HepG2 (cell line): Measurements from ENCODE around the gene ZBTB34. TPM values are rescaled to one million over a fixed set of nuclear protein-coding genes. Genes with fewer than 3 reads are reported as not detected.

Source experiments
- ATAC-seq: fragments of 200-7000 bp; cut with Tn5 transposase; 3 replicates; pipeline ENCODE4 v1.9.1; 2020; ENCODE audit warnings: mild to moderate bottlenecking, moderate library complexity
- BruUV-seq: library from RNA; stranded (reverse); fragments of 400-500 nt; replicated peaks from 2 replicates; lab custom pipeline; 2021; lab: Mats Ljungman, UMichigan
- CTCF ChIA-PET: fragments of 300-600 bp; formaldehyde crosslinking; extraction: SDS; loops from one replicate; lab custom pipeline; 2021; ENCODE audit warnings: low total read pairs, inconsistent platforms, low intra/inter-chr PET ratio; lab: Yijun Ruan, JAX
- POLR2A ChIA-PET: fragments of 350-600 bp; sonication (Branson Sonifier 250); formaldehyde crosslinking; loops from one replicate; lab custom pipeline; 2020; ENCODE audit warnings: antibody characterized with exemption, inconsistent platforms; lab: Yijun Ruan, JAX
- DNase-seq: peaks from one replicate; pipeline ENCODE4 v3.0.0-alpha.2; 2015; ENCODE audit warnings: low spot score
- FAIRE-seq: peaks from 3 replicates; lab custom pipeline; 2011; peaks lifted over from hg19 to GRCh38; lab: Jason Lieb, UNC
- H2AFZ ChIP-seq: one replicate; pipeline ENCODE4 v1.6.1; 2011; ENCODE audit warnings: low read length, inconsistent platforms
- H3K27ac ChIP-seq: fragments of 300-600 bp; 3 replicates; pipeline ENCODE4 v1.8.0; 2011; ENCODE audit warnings: mixed run types, mild to moderate bottlenecking, mixed read lengths, low read length, inconsistent platforms; ENCODE audit not compliant: insufficient read depth; ENCODE audit errors: extremely low read length
- H3K27me3 ChIP-seq, 2 experiments: fragments of 200-600 bp in 1 of 2; 2 replicates in 1 of 2; 3 replicates in 1 of 2; pipeline versions ENCODE4 v1.6.0 to v1.8.0; 2011; ENCODE audit warnings: low read length in 2 of 2, mild to moderate bottlenecking in 2 of 2, moderate library complexity in 2 of 2, inconsistent platforms in 1 of 2; ENCODE audit not compliant: insufficient read depth in 2 of 2, control insufficient read depth in 1 of 2
- H3K36me3 ChIP-seq, 2 experiments: fragments of 200-600 bp in 1 of 2; replicated peaks in 1 of 2; 2 replicates in 1 of 2; 3 replicates in 1 of 2; pipeline versions ENCODE4 v1.5.1 to v1.8.0; 2011; ENCODE audit warnings: low read length in 2 of 2, inconsistent platforms in 1 of 2; ENCODE audit not compliant: insufficient read depth in 2 of 2, control insufficient read depth in 1 of 2
- H3K4me1 ChIP-seq: 2 replicates; pipeline ENCODE4 v1.5.1; 2012; ENCODE audit warnings: low read length, inconsistent platforms; ENCODE audit not compliant: insufficient read depth
- H3K4me2 ChIP-seq: 2 replicates; pipeline ENCODE4 v1.6.0; 2011; ENCODE audit warnings: low read depth, low read length, inconsistent platforms
- H3K4me3 ChIP-seq, 3 experiments: fragments of 200-600 bp in 1 of 3; sonication (generic), shearing (Covaris generic) in 1 of 3; replicated peaks in 1 of 3; 2 replicates each; pipeline ENCODE4 v1.5.1; 2011 to 2016; ENCODE audit warnings: low read length in 3 of 3, inconsistent platforms in 2 of 3, low read depth in 2 of 3, mild to moderate bottlenecking in 2 of 3, control low read depth in 1 of 3, mixed read lengths in 1 of 3; ENCODE audit not compliant: insufficient read depth in 1 of 3
- H3K79me2 ChIP-seq: one replicate; pipeline ENCODE4 v1.6.1; 2011; ENCODE audit warnings: low read length, inconsistent platforms; ENCODE audit not compliant: insufficient read depth
- H3K9ac ChIP-seq: 2 replicates; pipeline ENCODE4 v1.6.0; 2011; ENCODE audit warnings: mild to moderate bottlenecking, low read depth, low read length, inconsistent platforms; ENCODE audit not compliant: insufficient read depth
- H3K9me3 ChIP-seq: 2 replicates; pipeline ENCODE4 v1.5.1; 2012; ENCODE audit warnings: mild to moderate bottlenecking, low read length
- H4K20me1 ChIP-seq: 2 replicates; pipeline ENCODE4 v1.6.0; 2011; ENCODE audit warnings: inconsistent platforms, mild to moderate bottlenecking, low read length, moderate library complexity; ENCODE audit not compliant: insufficient read depth
- AGO2 ChIP-seq: fragments of 200-400 bp; formaldehyde crosslinking; optimal IDR thresholded peaks from 2 replicates; pipeline ENCODE3; 2017; ENCODE audit warnings: mild to moderate bottlenecking, low read depth, low read length, moderate library complexity
- ARNTL ChIP-seq: sonication (generic); formaldehyde crosslinking; IDR thresholded peaks from 2 replicates; pipeline ENCODE4 v1.4.0; 2020; ENCODE audit warnings: mild to moderate bottlenecking, missing genetic modification reagents
- DZIP1 ChIP-seq: sonication (generic); formaldehyde crosslinking; IDR thresholded peaks from 2 replicates; pipeline ENCODE4 v1.5.0; 2020; ENCODE audit warnings: mild to moderate bottlenecking, missing genetic modification reagents
- KDM1A ChIP-seq: IDR thresholded peaks from 2 replicates; pipeline ENCODE4 v1.6.1; 2016; ENCODE audit warnings: missing compliant biosample characterization
- KMT2A ChIP-seq: sonication (generic); formaldehyde crosslinking; IDR thresholded peaks from 2 replicates; pipeline ENCODE4 v1.4.0; 2020; ENCODE audit warnings: missing genetic modification reagents
- PBX2 ChIP-seq: IDR thresholded peaks from 2 replicates; pipeline ENCODE4 v1.6.1; 2016; ENCODE audit warnings: control low read depth
- PRPF4 ChIP-seq: fragments of 200-400 bp; formaldehyde crosslinking; IDR thresholded peaks from 2 replicates; pipeline ENCODE4 v1.6.1; 2016; ENCODE audit warnings: low read length, low read depth; ENCODE audit not compliant: poor library complexity, severe bottlenecking
- WGBS: methylation state at CpG from one replicate; pipeline ENCODE4 v1.1.6; 2017; ENCODE audit warnings: low lambda C conversion rate; 5-methylcytosine and 5-hydroxymethylcytosine counted together
- in situ Hi-C: cut with HindIII; loops from 2 replicates; pipeline ENCODE4 v1.10.0; 2017; ENCODE audit warnings: low pct_unique_long_range_greater_than_20kb; ENCODE audit not compliant: extremely low pct_ligation_motif_present
- intact Hi-C: fragments of 100-400 bp; cut with micrococcal nuclease; formaldehyde crosslinking; loops from one replicate; pipeline ENCODE4 v1.10.0; 2022; ENCODE audit not compliant: unreplicated experiment
- polyA plus RNA-seq, 8 experiments: library from polyadenylated mRNA; depleted of rRNA in 3 of 8; stranded (reverse) in 7 of 8; unstranded in 1 of 8; fragments of >200 nt; fragmentation: Illumina TruSeq in 4 of 8; extraction: Trizol in 4 of 8; gene quantifications; 2 replicates each; pipeline versions ENCODE4 v1.2.1 to v1.2.3, GENCODE V29; 2011 to 2016; ENCODE audit warnings: low read depth in 4 of 8, missing spikeins in 1 of 8, mixed read lengths in 1 of 8; ENCODE audit not compliant: insufficient read depth in 1 of 8
- total RNA-seq, 5 experiments: library from RNA; depleted of rRNA; stranded (reverse); fragments of >200 nt; fragmentation: Illumina TruSeq; extraction: Trizol; gene quantifications; 2 replicates each; pipeline ENCODE4 v1.2.3, GENCODE V29; 2016; ENCODE audit warnings: low read depth in 1 of 5

ZBTB34 gene
- total and polyA plus RNA-seq, 2 of the 13 experiments (the other 11 are each of a cell fraction or from before 2014, with no cell fraction given): 5.9 to 8.7 TPM

- H3K4me2 ChIP-seq: no peak overlapping the region
- H3K9ac ChIP-seq: no peak overlapping the region
- no peaks in the 10 kb centered on the region for H3K27me3 ChIP-seq
- ATAC-seq (no peak), DNase-seq (no peak), FAIRE-seq (no peak)
- peaks cover 26% of the 10 kb centered on the region for H3K4me1 ChIP-seq
- WGBS: 92% methylated on average over 18 of the region's 23 CpGs
- intact Hi-C loops (no loop called here), in situ Hi-C loops (no loop called here)
- no peaks in the 10 kb centered on the region for H3K9me3 ChIP-seq
- no TSS peak for BruUV-seq
- H3K36me3 ChIP-seq: peaks cover 5 to 12% of the 10 kb centered on the region in 2 experiments; a peak in 3 of 5 replicates
- no peak overlapping the region for H2AFZ ChIP-seq
- H3K4me3 ChIP-seq: no peak overlapping the region
- H3K79me2 ChIP-seq: no peaks in the 10 kb centered on the region
- H4K20me1 ChIP-seq: no peaks in the 10 kb centered on the region; the same call in 1 of the 2 replicates
- no peak overlapping the region for H3K27ac ChIP-seq
- POLR2A ChIA-PET: interaction anchor here (0.6 kb wide), 1 partner anchor 27 kb away, joined by 3 read pairs; no protein-coding TSS in a partner anchor
- CTCF ChIA-PET: no interaction called here
- TF ChIP-seq AGO2: peak; percentile 47
- TF ChIP-seq DZIP1: no peak
- TF ChIP-seq ARNTL (CRISPR knock-in tag): no peak
Observed at GRCh38 chr9:126886034-126886822, 25.8 kb downstream of the ZBTB34 start.

- TF ChIP-seq KDM1A (CRISPR knock-in tag) (no peak), PBX2 (CRISPR knock-in tag) (no peak), PRPF4 (no peak), KMT2A (CRISPR knock-in tag) (no peak)
- no peak for DNase-seq
Observed at GRCh38 chr9:126886897-126887296, 26.5 kb downstream of the ZBTB34 start.

More at GRCh38 chr9:126886897-126887296, 26.5 kb downstream of the ZBTB34 start:
- ChIA-PET POLR2A (no interaction called here), CTCF (no interaction called here)
- no peaks in the 10 kb centered on the region; the same call in 1 of the 2 replicates for H4K20me1 ChIP-seq
- no peaks in the 10 kb centered on the region for H3K9me3 ChIP-seq
- ATAC-seq: no peak
- peaks cover 4 to 6% of the 10 kb centered on the region in 2 experiments; a peak in 3 of 5 replicates for H3K36me3 ChIP-seq
- no peaks in the 10 kb centered on the region for H3K79me2 ChIP-seq
- 96% methylated on average over 10 of the region's 10 CpGs for WGBS
- no peak overlapping the region for H2AFZ ChIP-seq
- BruUV-seq: no TSS peak
- no peaks in the 10 kb centered on the region for H3K27me3 ChIP-seq
- H3K4me3 ChIP-seq: no peak overlapping the region
- intact Hi-C loops (no loop called here), in situ Hi-C loops (no loop called here)
- H3K9ac ChIP-seq: no peak overlapping the region
- peaks cover 26% of the 10 kb centered on the region for H3K4me1 ChIP-seq
- no peak overlapping the region for H3K4me2 ChIP-seq
- no peak overlapping the region for H3K27ac ChIP-seq
- no peak for FAIRE-seq
